Central memory CD8-positive, alpha-beta T cell (primary cell): ENCODE results near the gene LDB1.

Source experiments
- ATAC-seq: fragments of 150-1000 bp; cut with Tn5 transposase; replicated peaks from 2 replicates; pipeline ENCODE4 v1.10.0; 2022; ENCODE audit warnings: mild to moderate bottlenecking, moderate FRiP score, moderate number of reproducible peaks; ENCODE audit not compliant: poor library complexity, severe bottlenecking; ENCODE audit errors: extremely low read depth
- DNase-seq, 2 donors: peaks; one replicate each; pipeline ENCODE4 v3.0.0; 2021; ENCODE audit warnings: low spot score in 2 of 2
- H3K27ac Mint-ChIP-seq: one replicate; pipeline ENCODE4 v1.8.0; 2022; ENCODE audit warnings: low read depth, mild to moderate bottlenecking, moderate library complexity, mixed read lengths
- H3K27me3 Mint-ChIP-seq: one replicate; pipeline ENCODE4 v1.8.0; 2022; ENCODE audit warnings: mixed read lengths
- H3K36me3 Mint-ChIP-seq: one replicate; pipeline ENCODE4 v1.8.0; 2022; ENCODE audit warnings: mild to moderate bottlenecking, moderate library complexity, mixed read lengths; ENCODE audit not compliant: insufficient read depth
- H3K4me1 Mint-ChIP-seq: one replicate; pipeline ENCODE4 v1.8.0; 2022; ENCODE audit warnings: mixed read lengths
- H3K4me3 Mint-ChIP-seq: one replicate; pipeline ENCODE4 v1.8.0; 2022; ENCODE audit warnings: mild to moderate bottlenecking, moderate library complexity, mixed read lengths
- H3K9me3 Mint-ChIP-seq: one replicate; pipeline ENCODE4 v1.8.0; 2022; ENCODE audit warnings: mixed read lengths

The LDB1 gene

GRCh38 chr10:102090772-102091171 is 29.4 kb downstream of the LDB1 start:
- no peaks in the 10 kb centered on the region for H3K4me1 Mint-ChIP-seq
- no peak for ATAC-seq
- H3K27ac Mint-ChIP-seq, result peak overlapping the region; percentile 68
- H3K4me3 Mint-ChIP-seq, result no peak overlapping the region
- H3K36me3 Mint-ChIP-seq, result no peaks in the 10 kb centered on the region
- H3K9me3 Mint-ChIP-seq, result no peaks in the 10 kb centered on the region
- H3K27me3 Mint-ChIP-seq, result no peaks in the 10 kb centered on the region
- DNase-seq, result no peak

- no peak overlapping the region for H3K4me3 Mint-ChIP-seq
- H3K27me3 Mint-ChIP-seq, result no peaks in the 10 kb centered on the region
- ATAC-seq (no peak), DNase-seq (no peak)
- no peaks in the 10 kb centered on the region for H3K4me1 Mint-ChIP-seq
- peaks cover 2% of the 10 kb centered on the region for H3K36me3 Mint-ChIP-seq
- no peaks in the 10 kb centered on the region for H3K9me3 Mint-ChIP-seq
- H3K27ac Mint-ChIP-seq, result no peak overlapping the region
These were observed 34.0 kb downstream of the LDB1 start for GRCh38 chr10:102086196-102086595.

- Mint-ChIP-seq H3K4me3 (no peak overlapping the region), H3K36me3 (peaks cover 2% of the 10 kb centered on the region), H3K27me3 (no peaks in the 10 kb centered on the region), H3K4me1 (no peaks in the 10 kb centered on the region), H3K27ac (no peak overlapping the region), H3K9me3 (no peaks in the 10 kb centered on the region)
- ATAC-seq (no peak), DNase-seq (no peak)
These were observed 34.8 kb downstream of the LDB1 start for GRCh38 chr10:102085336-102085735.

DNA sequence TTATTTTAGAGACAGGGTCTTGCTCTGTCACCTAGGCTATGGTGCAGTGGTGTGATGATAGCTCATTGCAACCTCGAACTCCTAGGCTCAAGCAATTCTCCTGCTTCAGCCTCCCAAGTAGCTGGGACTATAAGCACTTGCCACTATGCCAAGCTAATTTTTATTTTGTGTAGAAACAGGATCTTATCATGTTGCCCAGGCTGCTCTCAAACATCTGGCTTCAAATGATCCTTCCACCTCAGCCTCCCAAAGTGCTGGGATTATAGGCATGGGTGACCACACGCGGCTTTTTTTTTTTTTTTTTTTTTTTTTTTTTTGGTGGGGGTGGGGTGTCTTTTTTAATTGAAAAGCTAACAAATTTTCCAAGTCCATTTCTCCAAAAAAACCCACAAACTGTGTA is 36.6 kb downstream of the LDB1 start:
- Mint-ChIP-seq H3K27ac (no peak overlapping the region), H3K9me3 (no peaks in the 10 kb centered on the region), H3K4me3 (no peak overlapping the region), H3K27me3 (no peaks in the 10 kb centered on the region), H3K4me1 (no peaks in the 10 kb centered on the region), H3K36me3 (peaks cover 2% of the 10 kb centered on the region)
- no peak for DNase-seq
- no peak for ATAC-seq

- no peak overlapping the region for H3K27ac Mint-ChIP-seq
- no peaks in the 10 kb centered on the region for H3K9me3 Mint-ChIP-seq
These were observed 47.3 kb downstream of the LDB1 start for GRCh38 chr10:102072673-102073527.

DNA sequence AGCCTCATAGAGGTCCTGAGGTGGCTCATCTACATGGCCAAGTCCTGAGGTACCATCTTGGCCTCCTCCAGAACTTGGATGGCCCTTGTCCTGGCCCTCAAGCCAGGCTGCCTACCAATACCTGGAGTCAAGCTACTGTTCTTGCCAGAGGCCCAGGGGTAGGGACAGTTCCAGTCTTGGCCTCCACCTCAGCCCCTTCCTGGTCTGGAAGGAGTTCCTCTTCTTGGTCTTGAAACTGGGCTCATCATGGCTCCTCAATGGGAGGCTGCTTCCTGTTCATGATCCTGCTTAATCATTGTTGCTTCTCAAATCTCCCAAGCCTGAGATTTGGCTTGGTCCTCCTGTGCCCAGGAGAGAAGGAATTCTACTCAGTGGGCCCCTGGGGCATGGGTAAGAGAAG is 51.1 kb downstream of the LDB1 start:
- H3K4me3 Mint-ChIP-seq, result no peak overlapping the region
- H3K9me3 Mint-ChIP-seq, result no peaks in the 10 kb centered on the region
- ATAC-seq (no peak), DNase-seq (no peak)
- H3K27ac Mint-ChIP-seq, result no peak overlapping the region
- no peaks in the 10 kb centered on the region for H3K27me3 Mint-ChIP-seq
- peaks cover 26% of the 10 kb centered on the region for H3K4me1 Mint-ChIP-seq
- peaks cover 13% of the 10 kb centered on the region for H3K36me3 Mint-ChIP-seq

More at GRCh38 chr10:102072673-102073527, 47.3 kb downstream of the LDB1 start:
- Mint-ChIP-seq H3K27me3 (no peaks in the 10 kb centered on the region), H3K4me3 (no peak overlapping the region), H3K4me1 (peaks cover 6% of the 10 kb centered on the region), H3K36me3 (peaks cover 4% of the 10 kb centered on the region)
- ATAC-seq (peak; percentile 71), DNase-seq (peak; percentile 65 to 74)

DNA sequence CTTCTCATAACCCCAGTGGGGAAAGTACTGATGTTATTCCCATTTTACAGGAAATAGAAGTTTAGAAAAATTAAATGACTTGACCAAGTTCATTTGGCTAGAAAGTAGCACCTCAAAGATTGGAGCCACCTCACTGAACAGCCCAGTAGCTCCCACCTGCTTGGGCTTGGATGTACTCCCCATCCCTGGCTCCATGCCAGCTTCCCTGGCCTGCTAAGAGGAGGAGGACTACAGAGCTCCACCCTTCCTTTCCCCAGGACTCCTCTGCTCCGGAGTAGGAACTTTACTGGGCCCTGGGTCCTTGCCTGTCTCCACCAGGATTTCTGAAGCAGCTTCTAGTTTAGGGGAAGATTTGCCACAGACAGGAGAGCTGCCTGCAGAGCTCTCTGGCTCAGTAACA is 52.0 kb downstream of the LDB1 start:
- Mint-ChIP-seq H3K27ac (no peak overlapping the region), H3K27me3 (no peaks in the 10 kb centered on the region), H3K4me3 (no peak overlapping the region), H3K4me1 (peaks cover 29% of the 10 kb centered on the region), H3K9me3 (no peaks in the 10 kb centered on the region), H3K36me3 (peaks cover 15% of the 10 kb centered on the region)
- DNase-seq (no peak), ATAC-seq (no peak)

GRCh38 chr10:102067091-102067916 is 52.9 kb downstream of the LDB1 start:
- H3K4me1 Mint-ChIP-seq, result peaks cover 23% of the 10 kb centered on the region
- H3K9me3 Mint-ChIP-seq, result no peaks in the 10 kb centered on the region
- DNase-seq (no peak), ATAC-seq (no peak)
- H3K27me3 Mint-ChIP-seq, result no peaks in the 10 kb centered on the region
- peaks cover 15% of the 10 kb centered on the region for H3K36me3 Mint-ChIP-seq
- peak overlapping the region; percentile 53 for H3K27ac Mint-ChIP-seq
- H3K4me3 Mint-ChIP-seq, result peak overlapping the region; percentile 37

DNA sequence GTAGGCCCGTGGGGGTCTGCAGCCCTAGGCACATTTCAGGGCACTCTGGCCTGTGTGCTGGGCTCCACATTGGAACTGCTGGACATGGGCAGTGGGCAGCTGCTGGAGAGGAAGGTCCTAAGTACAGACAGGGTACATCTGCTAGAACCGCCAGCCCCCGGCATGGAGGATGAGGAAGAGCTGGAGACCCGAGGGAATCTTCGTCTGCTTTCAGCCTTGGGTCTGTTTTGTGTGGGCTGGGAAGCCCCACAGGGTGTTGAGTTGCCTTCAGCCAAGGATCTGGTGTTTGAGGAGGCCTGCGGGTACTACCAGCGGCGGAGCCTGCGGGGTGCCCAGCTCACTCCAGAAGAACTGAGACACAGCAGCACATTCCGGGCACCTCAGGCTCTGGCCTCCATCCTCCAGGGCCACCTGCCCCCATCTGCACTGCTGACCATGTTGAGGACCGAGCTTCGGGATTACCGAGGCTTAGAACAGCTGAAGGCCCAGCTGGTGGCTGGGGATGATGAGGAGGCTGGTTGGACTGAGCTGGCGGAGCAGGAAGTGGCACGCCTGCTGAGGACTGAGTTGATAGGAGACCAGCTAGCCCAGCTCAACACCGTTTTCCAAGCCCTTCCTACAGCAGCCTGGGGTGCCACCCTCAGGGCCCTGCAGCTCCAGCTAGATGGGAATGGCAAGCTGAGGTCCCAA is 53.6 kb downstream of the LDB1 start:
- H3K36me3 Mint-ChIP-seq, result peaks cover 15% of the 10 kb centered on the region
- DNase-seq (no peak), ATAC-seq (no peak)
- peak overlapping the region; percentile 92 for H3K27ac Mint-ChIP-seq
- H3K4me1 Mint-ChIP-seq, result peaks cover 23% of the 10 kb centered on the region
- no peaks in the 10 kb centered on the region for H3K9me3 Mint-ChIP-seq
- peak overlapping the region; percentile 86 for H3K4me3 Mint-ChIP-seq
- no peaks in the 10 kb centered on the region for H3K27me3 Mint-ChIP-seq

- peak overlapping the region; percentile 86 for H3K4me3 Mint-ChIP-seq
- H3K4me1 Mint-ChIP-seq, result peaks cover 23% of the 10 kb centered on the region
- peak overlapping the region; percentile 92 for H3K27ac Mint-ChIP-seq
- DNase-seq, result no peak
- ATAC-seq, result peak; percentile 31
- H3K36me3 Mint-ChIP-seq, result peaks cover 13% of the 10 kb centered on the region
- H3K27me3 Mint-ChIP-seq, result no peaks in the 10 kb centered on the region
- H3K9me3 Mint-ChIP-seq, result no peaks in the 10 kb centered on the region
These were observed 54.4 kb downstream of the LDB1 start for GRCh38 chr10:102065561-102066398.

DNA sequence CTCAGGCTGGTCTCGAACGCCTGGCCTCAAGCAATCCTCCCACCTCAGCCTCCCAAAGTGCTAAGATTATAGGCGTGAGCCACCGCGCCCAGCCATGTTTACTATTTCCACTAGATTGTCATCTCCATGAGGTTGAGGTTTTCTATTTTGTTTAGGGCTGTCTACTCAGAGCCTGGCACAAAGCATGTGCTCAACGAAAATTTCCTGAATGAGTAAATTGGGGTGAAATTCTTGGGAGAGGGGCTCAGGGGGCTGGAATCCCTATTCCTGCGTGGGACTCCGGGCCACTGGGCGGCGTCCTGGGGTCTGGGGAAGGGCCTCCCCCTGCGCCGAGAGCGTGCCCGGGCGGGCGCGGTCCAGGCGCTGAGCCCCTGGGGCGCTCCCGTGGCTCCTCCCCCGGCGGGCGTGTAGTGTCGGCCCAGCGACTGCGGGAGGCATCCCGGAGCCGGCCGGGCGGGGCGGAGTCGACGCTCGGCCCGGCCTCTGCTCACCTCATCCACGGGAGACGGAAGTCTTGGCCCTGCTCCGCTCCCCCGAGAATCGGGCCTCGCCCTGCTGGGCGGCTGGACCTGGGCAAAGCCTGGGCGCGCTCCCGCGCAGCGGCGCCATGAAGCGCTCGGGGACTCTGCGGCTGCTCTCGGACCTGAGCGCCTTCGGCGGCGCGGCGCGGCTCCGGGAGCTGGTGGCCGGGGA is 55.2 kb downstream of the LDB1 start, which contains the start of gene HPS6:
Gene HPS6 (plus strand): TSS at position 482 of the 693 bp plus-strand sequence. CDS start 126 bp downstream, at position 608.
- H3K27ac Mint-ChIP-seq, result peak within 1 kb of the TSS; percentile 99
- DNase-seq (peak; percentile 70 to 78), ATAC-seq (peak; percentile 96)
- H3K4me3 Mint-ChIP-seq, result peak within 1 kb of the TSS; percentile 86
- H3K27me3 Mint-ChIP-seq, result no peaks in the 10 kb centered on the region
- H3K36me3 Mint-ChIP-seq, result peaks cover 13% of the 10 kb centered on the region
- peaks cover 23% of the 10 kb centered on the region for H3K4me1 Mint-ChIP-seq
- H3K9me3 Mint-ChIP-seq, result no peaks in the 10 kb centered on the region
